Hematopoietic multipotent progenitor cell (in vitro differentiated cells): Measurements from ENCODE around the gene IFNA6. TPM values are rescaled to one million over a fixed set of nuclear protein-coding genes. Genes with fewer than 3 reads are reported as not detected.
"Not testable (repeated sequence)": the region's sequence is repeated elsewhere in the genome, so short reads cannot be mapped to it uniquely, and the experiment has no call there.

Experiments used
- DNase-seq, 3 donors: peaks; one replicate each; pipeline ENCODE4 v3.0.0-alpha.2; 2011 to 2015; ENCODE audit warnings: low read depth in 2 of 3, low spot score in 2 of 3
- total RNA-seq: library from RNA; depleted of rRNA; stranded (reverse); fragments of >200 nt; gene quantifications from one replicate; pipeline ENCODE4 v1.2.3, GENCODE V29; 2012

The IFNA6 gene
- not detected for total RNA-seq

DNA sequence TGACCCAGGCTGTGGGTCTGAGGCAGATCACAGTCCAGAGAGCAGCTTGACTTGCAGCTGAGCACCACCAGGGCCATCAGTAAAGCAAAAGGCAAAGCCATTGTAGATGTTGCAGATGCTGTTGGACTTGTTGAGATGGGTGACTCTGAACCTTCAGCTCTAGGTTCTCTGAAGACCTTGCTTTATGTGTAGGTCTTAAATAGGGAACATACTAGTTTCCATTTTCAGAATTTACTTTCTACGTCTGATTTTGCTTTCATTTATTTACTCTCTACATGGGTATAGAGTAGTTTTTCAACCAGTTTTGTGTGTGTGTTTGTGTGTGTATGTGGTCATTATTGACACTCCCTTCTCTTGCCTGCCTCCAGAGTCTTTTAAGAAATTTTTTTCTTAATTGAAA lies at the start of gene IFNA6:
Gene IFNA6, minus strand, starts transcription at position 101 of the 400 bp plus-strand sequence. Its CDS starts 0 bp downstream, at position 101.
- no peak for DNase-seq

DNA sequence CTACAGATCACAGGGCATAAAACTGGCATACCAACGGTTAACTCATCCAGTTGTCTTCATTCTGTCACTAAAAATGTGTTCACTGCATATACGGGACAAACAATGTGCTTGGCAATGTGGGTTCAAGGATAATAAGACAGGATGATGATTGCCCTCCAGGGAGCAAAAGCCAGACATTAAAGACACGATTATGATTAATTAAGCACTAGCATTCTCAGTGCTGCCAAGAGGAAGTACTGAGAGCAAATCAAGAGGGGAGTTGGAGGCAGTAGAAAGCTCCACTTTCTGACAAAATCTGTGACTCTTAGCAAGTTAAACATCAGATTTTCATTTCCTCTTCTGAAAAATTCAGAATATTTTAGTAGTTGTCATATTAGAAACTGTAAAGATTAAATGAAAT lies 49.3 kb upstream of the IFNA6 start:
- DNase-seq = peak in 1 of 3 donors; percentile 42

DNA sequence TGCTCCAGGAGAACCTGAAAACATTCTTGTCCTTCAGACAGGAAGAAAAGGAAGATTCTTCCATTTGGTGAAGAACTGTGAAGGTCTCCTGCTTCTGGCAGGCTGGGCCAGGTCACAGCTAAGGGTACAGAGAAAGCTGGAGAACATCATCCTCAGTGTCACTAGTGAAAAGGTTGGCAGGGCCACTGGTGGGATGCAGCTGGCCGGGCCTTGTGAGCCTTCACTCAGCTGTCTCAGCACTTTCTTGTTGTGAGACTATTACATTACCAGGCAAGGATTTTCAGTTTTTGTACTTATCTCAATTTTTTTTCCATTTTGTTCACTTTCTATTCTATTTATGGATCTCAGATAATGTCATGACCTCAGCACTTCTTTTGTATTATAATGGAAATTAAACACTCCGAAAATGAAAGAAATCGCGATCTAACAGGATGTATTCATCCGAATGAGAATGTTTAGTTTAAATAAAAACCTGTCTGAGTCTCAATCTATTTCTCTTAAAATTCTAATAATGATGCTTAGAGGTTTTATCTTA lies 48.3 kb upstream of the IFNA6 start:
- no peak for DNase-seq

- peak; percentile 35 to 62 (median 54) for DNase-seq
Observed at GRCh38 chr9:21395778-21396717, 45.4 kb upstream of the IFNA6 start.

DNA sequence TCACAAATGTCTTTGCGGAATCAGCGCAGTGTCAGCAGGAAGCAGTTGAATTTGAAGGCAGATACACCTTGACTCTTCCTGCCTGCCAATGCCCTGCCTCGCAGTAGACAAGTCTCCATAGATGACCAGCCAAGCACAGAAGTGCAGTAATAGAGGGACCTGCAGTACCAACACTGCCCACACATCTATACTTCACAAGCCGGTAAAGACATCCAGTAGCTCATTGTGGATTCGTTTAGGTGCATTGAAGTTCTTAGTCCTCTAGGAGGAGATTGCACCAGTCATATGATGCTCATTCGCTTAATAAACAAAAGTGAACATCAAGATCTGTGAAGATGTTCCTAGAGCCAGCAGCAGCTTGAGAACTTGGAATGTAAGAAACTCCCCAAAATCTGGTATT lies 41.6 kb upstream of the IFNA6 start:
- peak in 2 of 3 donors; percentile 37 to 66 for DNase-seq

DNA sequence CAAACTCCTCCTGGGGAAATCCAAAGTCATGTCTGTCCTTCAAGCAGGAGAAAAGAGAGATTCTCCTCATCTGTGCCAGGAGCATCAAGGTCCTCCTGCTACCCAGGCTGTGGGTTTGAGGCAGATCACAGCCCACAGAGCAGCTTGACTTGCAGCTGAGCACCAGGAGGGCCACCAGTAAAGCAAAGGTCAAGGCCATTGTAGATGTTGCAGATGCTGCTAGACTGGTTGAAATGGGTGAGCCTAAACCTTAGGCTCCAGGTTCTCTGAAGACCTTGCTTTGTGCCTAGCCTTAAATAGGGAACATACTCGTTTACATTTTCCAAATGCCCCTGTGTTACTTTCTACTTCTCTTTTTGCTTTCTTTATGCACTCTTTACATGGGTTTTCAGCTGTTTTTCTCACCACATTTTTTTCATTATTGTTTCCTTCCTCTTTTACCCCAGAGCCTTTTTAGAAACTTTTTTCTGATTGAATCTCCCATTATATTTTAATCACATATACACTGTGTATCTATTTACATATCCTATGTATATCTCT lies 34.5 kb upstream of the IFNA6 start, which contains the start of gene IFNA2:
Gene IFNA2, minus strand, starts transcription at position 268 of the 540 bp plus-strand sequence. Its CDS starts 69 bp downstream, at position 199.
- DNase-seq = peak in 2 of 3 donors; percentile 36 to 76

DNA sequence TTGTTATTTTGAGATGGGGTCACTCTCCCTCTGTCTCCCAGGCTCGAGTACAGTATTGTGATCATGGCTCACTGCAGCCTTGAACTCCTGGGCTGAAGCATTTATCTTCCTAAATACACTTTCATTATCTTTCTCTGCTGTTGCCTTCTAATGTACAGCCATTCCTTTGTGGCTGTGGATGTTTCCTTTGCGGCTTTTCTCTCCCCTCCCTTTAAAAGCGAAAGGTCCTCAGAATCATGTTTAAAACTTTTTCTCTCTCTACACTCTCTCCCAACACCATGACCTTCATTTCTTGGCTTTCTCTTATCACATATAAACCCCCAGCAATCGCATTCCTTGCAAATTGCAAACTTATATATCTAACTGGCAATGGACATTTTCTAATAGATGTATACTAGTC lies 32.9 kb upstream of the IFNA6 start:
- DNase-seq = no peak

DNA sequence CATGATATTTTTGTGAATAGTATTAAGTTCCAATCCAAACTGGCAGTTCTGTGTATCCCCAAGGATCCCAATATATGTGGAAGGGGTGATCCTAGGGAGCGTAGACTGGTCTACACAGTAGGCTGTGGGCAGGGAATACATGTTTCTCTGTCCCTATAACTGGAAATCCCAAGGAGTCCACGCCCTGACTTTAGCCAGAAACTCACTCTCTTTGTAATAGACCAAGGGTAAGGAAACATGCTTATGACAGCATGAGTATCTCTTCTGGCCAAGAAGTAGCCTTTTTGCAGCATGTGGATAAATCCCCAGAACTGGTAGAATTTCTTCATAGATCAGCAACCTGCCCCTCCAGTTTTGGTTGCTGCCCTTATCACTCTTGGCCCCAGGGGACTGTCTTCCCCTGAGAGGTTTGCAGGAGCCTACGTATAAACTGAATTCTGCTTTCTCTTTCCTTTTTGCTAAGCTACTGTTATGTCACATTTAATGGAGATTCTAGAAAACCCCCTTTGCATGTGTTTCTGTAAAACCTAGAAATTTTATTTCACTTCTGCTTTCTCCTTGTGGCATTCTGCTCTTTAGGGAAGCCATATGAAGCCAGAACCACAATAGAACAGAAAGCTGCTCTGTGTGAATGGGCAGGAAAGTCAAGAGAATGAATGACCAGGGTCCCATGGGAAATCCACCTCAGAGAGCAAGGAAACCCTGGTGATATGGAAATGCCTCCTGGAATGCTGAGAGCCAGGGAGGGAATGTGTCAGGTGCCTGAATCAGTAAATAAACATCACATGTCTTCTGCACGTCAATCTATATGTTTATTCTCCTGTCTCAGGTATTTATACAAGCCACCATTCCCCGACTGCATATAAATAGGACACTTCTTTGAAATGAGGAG lies 31.0 kb upstream of the IFNA6 start:
- peak in 2 of 3 donors; percentile 57 to 84 for DNase-seq

DNA sequence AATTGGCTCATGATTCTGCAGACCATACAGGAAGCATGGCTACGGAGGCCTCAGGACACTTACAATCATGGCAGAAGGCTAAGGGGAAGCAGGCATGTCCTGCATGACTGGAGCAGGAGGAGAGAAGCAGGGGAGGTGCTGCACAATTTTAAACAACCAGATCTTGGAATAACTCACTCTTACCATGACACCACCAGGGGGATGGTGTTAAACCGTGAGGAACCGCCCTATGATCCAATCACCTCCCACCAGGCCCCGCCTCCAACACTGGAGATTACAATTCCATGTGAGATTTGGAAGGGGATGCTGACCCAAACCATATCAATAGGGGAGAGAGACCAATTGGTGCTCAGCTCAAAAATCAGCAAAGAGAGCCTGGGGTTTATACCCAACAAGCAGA lies 20.8 kb upstream of the IFNA6 start:
- DNase-seq = not testable (repeated sequence)

DNA sequence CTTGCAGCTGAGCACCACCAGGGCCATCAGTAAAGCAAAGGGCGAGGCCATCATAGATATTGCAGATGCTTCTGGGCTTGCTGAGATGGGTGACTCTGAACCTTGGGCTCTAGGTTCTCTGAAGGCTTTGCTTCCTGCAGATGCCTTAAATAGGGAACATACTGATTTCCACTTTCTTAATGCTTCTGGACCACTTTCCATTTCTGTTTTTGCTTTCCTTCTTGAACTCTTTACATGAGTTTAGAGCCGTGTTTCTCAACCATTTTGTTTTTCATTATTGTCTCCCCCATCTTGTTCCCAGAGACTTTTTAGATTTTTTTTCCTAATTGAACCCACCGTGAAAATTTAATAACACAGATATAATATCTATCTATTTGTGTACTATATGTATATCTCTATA lies 17.3 kb upstream of the IFNA6 start, which contains the start of gene IFNA13:
Gene IFNA13, minus strand, starts transcription at position 101 of the 400 bp plus-strand sequence. Its CDS starts 47 bp downstream, at position 54.
- no peak for DNase-seq

- not testable (repeated sequence) for DNase-seq
Observed at GRCh38 chr9:21367169-21367568, 16.5 kb upstream of the IFNA6 start.

GRCh38 chr9:21362287-21362686 lies 11.6 kb upstream of the IFNA6 start:
- DNase-seq = no peak

DNA sequence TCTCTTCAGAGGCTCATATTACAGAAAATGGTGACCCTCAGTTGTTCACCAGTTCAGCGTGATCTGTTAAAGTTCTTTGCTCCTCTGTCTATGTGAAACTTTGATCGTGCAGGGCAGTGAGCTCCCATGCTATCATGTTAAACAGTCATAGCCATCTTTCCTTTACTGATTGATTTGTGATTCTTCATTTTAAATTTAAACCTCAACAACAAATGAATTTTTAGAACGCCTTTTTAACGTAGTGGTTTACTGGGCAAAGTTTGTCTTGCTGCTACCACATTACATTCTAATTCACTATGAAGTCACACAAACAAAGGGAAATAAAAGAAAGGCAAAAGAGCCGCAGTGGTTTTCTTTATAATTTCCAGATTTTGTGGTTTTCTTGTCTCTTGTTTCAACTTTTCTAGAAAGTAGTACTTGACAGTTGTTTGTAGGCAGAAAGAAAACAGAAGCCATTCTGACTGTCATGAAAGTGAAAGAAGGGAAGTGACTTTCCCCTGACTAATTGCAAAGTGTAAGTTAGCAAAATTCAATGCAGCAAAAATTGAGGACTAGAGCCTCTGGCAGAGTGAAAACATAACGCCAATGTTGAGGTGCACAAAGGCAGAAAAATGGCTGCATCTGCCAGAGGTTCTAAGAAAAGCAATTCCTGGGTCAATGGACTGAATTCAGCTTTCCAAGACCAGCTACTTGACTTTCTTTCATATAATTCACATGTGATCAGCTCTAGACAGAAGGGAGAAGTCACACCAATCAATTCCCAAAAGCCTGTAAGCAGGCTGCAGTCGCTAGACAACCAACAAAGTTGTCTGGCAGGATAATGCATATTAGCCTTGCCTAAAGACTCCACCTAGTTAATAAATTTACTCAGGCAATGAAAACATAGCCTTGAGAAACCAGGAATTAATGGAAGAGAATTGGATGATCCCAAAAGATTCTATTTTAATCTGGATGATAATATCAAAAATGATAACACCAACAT lies 7.1 kb upstream of the IFNA6 start:
- DNase-seq = peak in 1 of 3 donors; percentile 63

DNA sequence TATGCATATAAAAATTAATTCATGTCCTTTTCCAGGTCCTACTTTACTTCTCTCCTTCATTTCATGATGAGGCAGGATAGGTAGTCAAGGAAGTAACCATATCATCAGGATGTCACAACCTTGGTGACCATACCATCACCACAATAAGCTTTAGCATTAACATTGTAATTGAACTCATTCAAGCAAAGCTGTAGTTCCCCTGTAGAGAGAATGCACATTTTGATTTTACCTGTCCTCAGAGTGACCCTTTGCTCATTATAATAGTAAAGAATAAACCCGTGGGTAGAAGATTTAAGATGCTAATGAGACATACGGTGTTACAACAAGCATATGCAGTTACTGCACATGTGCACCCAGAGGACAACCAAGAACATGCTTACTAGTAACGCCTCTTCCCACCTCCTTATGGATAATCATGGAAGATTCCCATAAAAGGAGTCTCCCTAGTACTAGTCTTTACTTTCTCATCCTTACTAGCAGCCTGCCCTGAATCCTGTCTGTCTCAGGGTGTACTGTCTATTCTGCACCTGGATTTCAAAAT lies 2.2 kb downstream of the IFNA6 start:
- no peak for DNase-seq

GRCh38 chr9:21340735-21341134 lies 10.0 kb downstream of the IFNA6 start:
- no peak for DNase-seq

DNA sequence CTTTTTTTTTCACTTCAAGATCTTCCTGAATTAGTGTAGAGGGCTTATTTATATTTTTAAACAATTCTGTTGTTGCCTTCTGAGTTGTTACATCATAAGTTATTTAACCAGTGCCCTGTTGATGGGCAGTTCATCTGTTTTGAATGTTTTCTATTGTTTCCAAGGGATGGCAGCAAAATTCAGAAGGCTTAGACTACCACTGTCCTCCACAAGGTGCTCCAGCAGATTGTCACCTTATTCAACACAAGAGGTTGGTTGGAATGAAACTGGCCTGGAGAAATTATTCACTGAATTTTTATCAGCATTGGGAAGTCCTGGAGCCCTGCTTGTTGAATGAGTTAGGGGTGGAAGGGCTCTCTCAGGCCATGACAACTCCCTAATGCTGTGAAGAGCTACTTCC lies 14.2 kb downstream of the IFNA6 start:
- DNase-seq = peak in 2 of 3 donors; percentile 24 to 37

DNA sequence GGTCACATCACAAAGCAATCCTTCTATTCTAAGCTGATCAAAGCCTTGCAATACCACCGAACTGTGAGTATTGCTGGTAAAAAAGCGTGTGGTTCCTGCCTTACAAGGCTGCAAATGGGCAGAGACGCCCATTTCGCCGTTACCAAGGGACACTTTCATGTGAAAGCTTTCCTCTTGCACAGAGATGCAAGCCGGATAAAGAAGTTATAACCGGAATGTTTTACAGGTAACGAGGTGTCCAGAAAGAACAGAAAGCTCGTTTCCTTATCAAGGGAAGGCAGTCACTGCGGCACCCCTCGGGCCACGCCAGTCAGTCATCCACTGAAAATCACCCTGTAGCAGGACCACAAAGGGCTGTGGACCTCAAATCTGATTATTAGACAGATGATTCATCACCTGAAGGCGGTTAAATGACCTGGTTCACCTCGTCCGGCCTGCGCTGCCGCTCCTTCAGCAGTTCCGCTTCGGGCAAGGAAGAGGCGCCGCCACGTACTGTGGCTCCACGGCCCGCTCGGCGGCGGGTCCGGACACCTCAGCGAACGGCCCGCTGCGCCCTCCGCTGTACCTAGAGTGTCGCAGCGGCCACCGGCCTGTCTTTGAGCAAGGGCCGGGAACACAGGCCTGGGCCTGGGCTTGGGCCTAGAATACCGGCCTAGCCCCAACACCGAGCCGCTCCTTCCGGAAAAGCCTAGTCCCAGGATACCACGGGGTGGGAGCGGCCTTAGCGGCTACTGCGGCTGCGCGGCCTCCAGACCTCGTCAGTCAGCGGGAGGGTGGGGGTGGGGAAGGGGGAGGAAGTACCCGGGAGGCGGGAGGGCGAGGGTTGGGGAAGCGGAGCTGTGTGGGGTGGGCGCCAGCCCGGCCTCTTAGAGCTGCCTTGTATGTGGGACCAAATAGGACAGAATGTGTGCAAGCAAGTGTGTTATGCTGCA lies 15.7 kb downstream of the IFNA6 start, which contains the start of gene KLHL9:
Gene KLHL9, minus strand, starts transcription at position 704 of the 932 bp plus-strand sequence. Its CDS starts 545 bp downstream, at position 159.
- DNase-seq = peak; percentile 78 to 95 (median 92)

GRCh38 chr9:21333226-21333625 lies 17.5 kb downstream of the IFNA6 start:
- no peak for DNase-seq
